ENCODE measurements around the gene ACADS.

The ACADS gene

DNA sequence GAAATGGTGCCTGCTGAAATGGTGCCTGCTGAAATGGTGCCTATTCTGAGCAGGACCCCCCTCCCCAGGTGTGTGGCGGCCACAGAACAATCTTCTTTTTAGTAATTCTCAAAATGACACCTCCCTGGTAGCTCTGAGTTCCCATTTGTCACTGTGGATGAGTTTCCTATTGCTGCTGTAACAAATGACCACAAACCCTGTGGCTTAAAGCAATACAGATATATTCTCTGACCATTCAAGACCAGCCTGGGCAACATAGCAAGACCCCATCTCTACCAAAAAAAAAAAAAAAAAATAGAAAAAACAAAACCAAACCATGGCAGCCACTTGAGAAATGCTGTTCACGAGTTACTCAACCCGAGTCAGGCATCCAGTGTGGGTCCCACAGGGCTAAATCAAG lies 7.9 kb downstream of the ACADS start:
- no peak for DNase-seq

- DNase-seq, result no peak
Observed at GRCh38 chr12:120734210-120734609, 8.6 kb downstream of the ACADS start.

DNA sequence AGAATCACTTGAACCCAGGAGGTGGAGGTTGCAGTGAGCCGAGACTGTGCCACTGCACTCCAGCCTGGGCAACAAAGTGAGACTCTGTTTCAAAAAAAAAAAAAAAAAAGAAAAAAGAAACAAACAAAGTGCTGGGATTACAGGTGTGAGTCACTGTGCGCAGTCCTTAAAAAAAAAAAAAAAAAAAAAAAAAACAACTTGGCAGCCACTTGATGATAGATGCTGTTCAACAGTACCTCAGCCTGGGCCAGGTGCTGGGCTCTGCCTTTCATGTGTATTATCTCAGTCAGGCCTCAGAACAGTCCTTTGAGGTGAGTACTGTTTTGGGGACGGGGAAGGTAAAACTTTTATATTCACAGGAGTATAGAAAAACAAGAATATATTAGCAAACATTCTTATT lies 9.6 kb downstream of the ACADS start:
- no peak for DNase-seq

GRCh38 chr12:120736404-120737331 lies 11.0 kb downstream of the ACADS start:
- DNase-seq, result no peak

DNA sequence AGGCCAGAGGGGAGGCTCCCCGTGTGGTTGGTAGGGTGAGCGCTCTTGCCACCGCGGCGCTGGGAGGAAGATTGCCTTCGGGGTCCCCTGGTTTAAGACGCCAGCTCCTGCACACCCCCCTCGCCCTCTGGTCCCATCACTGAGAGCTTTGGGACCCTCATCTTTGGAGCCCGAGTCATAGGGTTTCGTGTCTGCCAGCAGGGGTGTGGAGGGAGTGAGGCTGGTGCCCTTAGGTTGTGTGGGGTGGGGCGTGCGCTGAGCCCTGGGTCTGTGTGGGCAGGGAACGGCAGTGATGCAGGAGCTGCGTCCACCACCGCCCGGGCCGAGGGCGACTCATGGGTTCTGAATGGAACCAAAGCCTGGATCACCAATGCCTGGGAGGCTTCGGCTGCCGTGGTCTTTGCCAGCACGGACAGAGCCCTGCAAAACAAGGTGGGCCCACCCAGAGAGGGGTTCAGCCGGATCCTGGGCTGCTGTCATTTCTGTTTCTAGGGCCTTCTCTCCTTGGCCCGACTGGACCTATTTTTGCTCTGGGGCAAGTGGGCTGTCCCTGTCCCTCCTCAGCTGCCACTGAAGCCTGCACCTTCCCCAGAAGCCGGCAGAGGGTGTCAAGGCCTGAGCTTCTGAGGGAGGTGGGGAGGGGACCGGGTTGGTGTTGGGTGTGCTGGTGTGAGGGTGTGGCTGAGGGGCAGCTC lies 12.1 kb downstream of the ACADS start:
- no peak for DNase-seq

GRCh38 chr12:120738252-120739030 lies 12.8 kb downstream of the ACADS start:
- no peak for DNase-seq

- no peak for DNase-seq
Observed at GRCh38 chr12:120739031-120739762, 13.6 kb downstream of the ACADS start.

- no peak for DNase-seq
Observed at GRCh38 chr12:120739821-120740613, 14.4 kb downstream of the ACADS start.

DNA sequence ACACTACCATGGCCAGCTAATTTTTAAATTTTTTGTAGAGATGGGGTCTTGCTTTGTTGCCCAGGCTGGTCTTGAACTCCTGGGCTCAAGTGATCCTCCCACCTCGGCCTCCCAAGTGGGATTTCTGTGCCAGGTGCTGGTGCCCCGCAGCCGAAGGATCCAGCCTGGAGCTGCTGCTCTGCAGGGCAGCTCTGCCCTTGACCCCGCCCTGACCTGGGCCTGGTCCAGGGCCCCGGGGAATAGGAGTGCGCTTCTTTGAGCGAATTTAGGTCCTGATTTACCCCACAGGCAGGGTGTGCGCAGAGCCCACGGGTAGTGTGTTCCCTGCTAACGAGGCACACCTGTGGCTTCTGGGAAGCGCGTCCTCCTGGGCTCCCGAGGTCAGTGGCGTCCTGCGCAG lies 15.2 kb downstream of the ACADS start:
- no peak for DNase-seq

DNA sequence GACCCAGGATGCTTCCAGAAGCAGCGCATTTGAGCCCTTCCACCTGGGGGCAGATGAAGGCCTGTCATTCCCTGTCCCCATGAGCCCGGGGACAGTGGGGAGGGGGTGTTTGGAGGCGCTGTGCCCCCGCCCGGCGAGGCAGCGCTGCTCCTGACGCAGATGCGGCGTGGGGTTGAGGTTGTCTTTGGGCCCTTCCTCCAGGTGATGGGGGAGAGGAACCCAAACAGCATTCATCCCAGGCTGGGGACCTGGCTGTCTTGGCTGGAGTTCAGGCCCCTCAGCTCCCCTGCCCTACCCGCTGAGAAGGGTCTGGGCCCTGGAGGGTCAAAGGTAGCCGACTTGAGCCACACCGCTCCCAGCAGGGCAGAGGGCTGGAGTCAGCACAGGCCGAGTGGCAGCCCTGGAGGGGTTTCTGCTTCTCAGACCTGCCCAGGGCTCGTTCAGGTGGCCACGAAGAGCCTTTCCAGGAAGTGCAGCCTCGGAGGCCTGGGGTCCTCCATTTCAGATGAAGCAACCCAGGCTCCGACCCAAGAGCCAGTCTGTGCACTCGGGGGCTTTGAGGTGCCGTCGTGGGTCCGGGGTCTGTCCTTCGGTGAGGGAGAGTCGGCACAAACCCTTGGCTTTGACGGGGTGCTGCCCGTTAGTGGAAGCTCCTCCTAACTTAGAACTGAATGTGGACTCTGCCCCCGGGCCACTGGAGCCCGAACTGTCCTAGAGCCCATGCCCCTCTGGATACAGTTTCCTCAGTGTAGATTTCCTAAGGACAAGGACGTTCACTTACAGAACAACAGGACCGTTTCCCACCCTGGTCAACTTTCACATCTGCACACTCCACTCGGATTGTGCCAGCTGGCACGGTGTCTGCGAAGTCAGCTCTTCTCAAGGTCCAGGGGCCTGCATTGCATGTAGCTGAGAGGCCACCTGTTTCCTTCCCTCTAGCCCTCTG lies 16.1 kb downstream of the ACADS start:
- peak; percentile 81 for DNase-seq

DNA sequence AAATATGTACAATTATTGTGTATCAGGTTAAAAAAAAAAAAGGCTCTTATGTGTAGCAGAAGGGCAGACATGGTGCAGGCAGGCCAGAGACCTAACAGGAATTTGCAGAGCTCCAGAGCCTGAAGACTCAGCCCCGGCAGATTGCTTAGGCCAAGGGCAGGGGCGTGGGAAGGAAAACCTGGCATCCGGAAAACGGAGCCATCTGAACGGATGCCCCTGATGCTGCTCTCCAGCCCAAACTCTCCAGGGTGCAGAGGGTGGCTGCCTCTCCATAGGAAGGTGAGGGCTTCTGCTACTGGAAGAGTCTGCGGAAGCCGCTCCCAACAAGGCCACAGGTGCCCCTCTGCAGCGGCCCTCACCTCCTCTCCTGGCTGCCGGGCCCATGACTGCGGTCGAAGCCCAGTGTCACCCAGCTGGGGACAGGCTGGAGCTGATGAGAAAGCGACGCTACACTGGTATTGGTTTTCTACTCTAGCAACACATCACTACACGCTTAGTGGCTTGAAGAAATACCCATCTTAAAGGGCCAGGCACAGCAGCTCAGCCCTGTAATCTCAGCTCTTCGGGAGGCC lies 19.4 kb downstream of the ACADS start:
- no peak for DNase-seq

DNA sequence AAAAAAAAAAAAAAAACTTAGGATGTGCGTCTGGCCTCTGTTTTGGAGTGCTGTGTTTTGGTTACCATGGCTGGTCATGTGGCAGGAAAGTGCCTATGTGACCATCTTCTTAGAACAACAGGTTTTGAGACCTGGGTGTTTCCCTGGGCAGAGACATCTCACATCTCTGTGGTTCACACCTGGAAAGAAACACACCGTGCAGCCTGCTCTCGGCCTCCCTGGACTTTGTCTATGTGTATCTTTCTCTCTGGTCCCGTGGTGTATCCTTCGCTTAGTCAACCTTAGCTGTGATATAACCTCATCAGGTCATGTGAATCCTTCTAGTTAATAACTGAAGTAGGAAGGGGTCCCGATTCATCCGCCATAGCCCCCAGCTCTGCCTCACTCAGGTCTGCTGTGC lies 22.6 kb downstream of the ACADS start:
- DNase-seq, result no peak

GRCh38 chr12:120749256-120749655 lies 23.6 kb downstream of the ACADS start:
- no peak for DNase-seq

DNA sequence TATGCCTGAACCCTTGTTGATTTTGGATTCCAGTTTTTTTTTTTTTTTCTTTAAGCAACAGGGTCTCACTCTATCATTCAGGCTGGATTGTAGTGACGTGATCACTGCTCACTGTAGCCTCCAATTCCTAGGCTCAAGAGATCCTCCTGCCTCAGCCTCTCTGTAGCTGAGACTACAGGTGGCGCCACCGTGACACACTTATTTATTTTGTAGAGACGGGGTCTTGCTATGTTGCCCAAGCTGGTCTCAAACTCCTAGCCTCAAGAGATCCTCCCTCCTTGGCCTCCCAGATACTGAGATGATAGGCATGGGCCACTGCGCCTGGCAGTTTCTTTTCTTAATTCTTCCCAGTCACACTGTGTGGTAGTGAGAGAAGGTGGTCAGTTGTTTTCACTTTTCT lies 25.2 kb downstream of the ACADS start:
- no peak for DNase-seq

- no peak for DNase-seq
Observed at GRCh38 chr12:120751389-120751788, 25.8 kb downstream of the ACADS start.

DNA sequence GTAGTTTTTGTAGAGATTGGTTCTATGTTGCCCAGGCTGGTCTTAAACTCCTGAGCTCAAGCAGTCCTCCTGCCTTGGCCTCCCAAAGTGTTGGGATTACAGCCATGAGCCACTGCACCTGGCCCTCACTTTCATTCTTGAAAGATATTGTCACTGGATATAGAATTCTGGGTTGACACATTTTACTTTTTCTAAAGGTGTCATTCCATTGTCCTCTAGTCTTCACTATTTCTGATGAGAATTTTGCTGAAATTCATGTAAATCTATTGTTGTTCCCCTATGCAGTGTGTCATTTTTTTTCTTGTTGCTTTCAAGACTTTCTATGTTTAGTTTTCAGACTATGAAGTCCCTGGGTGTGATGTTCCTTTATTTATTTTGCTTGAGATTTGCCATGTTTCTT lies 29.2 kb downstream of the ACADS start:
- DNase-seq, result no peak

- DNase-seq, result no peak
Observed at GRCh38 chr12:120755269-120755668, 29.6 kb downstream of the ACADS start.

GRCh38 chr12:120757226-120757742 lies 31.7 kb downstream of the ACADS start:
- no peak for DNase-seq

DNA sequence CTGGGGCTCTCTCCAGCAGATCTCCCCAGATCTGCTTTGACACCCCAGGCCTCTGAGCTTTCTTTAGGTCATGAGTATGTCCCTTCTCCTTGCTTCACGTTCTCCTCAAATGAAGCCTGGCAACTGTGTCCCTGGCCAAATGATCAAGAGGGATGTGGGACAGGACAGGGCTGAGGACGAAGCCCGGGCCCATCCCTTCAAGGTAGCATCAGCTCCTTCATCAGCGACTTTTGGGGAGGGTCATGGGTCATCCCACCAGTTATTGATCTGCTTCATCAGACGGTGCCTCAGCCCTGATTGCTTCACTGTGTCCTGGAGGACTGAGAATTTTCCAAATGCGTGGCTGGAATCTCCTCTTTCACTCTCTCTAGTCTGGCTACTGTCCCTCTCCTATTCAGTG lies 32.3 kb downstream of the ACADS start:
- DNase-seq, result no peak

All from right hindlimb (tissue), 1 donor.